Endothelial cell of umbilical vein (primary cell): ENCODE measurements around the gene UBTD2.

Experiments used
- POLR2A ChIP-seq: IDR thresholded peaks from 2 replicates; pipeline ENCODE4 v1.6.1; 2012; ENCODE audit warnings: low read depth, mild to moderate bottlenecking, control low read depth, low read length
- TF ChIP-seq, protein P1 (sequence below), 2 donors: IDR thresholded peaks; 1 replicate in 1 of 2; 2 replicates in 1 of 2; pipeline ENCODE4 v1.5.1; 2011; ENCODE audit warnings: low read length in 2 of 2, mild to moderate bottlenecking in 2 of 2, moderate library complexity in 2 of 2, control low read depth in 1 of 2, inconsistent platforms in 1 of 2, low read depth in 1 of 2; ENCODE audit not compliant: insufficient read depth in 1 of 2; ENCODE audit errors: extremely low read depth in 1 of 2

DNA sequence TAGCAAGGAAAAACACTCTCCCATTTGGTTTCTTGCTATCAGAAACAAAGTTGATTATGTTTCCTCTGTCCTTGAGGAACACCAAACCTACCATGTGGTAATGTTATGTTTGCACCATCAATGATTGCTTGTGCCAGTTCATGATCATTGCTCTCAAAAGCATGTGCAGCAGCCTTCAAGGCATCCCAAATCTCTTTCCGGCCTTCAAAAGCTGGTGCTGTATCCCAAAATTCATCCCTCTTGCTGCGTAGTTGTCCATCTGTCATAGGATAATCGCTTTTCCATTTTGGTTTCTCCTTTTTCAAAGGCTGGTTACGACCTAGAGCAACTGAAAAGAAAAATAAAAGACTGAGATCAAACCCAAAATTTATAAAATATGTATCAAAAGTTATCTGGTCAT is 49.5 kb downstream of the UBTD2 start:
- no peak for TF ChIP-seq POLR2A
- TF ChIP-seq, protein P1, sequence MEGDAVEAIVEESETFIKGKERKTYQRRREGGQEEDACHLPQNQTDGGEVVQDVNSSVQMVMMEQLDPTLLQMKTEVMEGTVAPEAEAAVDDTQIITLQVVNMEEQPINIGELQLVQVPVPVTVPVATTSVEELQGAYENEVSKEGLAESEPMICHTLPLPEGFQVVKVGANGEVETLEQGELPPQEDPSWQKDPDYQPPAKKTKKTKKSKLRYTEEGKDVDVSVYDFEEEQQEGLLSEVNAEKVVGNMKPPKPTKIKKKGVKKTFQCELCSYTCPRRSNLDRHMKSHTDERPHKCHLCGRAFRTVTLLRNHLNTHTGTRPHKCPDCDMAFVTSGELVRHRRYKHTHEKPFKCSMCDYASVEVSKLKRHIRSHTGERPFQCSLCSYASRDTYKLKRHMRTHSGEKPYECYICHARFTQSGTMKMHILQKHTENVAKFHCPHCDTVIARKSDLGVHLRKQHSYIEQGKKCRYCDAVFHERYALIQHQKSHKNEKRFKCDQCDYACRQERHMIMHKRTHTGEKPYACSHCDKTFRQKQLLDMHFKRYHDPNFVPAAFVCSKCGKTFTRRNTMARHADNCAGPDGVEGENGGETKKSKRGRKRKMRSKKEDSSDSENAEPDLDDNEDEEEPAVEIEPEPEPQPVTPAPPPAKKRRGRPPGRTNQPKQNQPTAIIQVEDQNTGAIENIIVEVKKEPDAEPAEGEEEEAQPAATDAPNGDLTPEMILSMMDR (IDR thresholded peaks at IDR 0.05; ENCODE audit: extremely low read depth in 1 of 2, insufficient read depth in 1 of 2, low read depth in 1 of 2, low read length in 2 of 2): no peak
